PC-3 (cell line): ENCODE measurements around the gene PDE11A.

Experiments used
- EZH2 ChIP-seq: fragments of 300-600 bp; sonication (generic); IDR thresholded peaks from one replicate; pipeline ENCODE4 v1.6.1; 2017; ENCODE audit warnings: antibody characterized with exemption, mild to moderate bottlenecking, low read length; ENCODE audit not compliant: unreplicated experiment
- EZH2phosphoT487 ChIP-seq: fragments of 300-600 bp; sonication (generic); IDR thresholded peaks from 2 replicates; pipeline ENCODE4 v1.6.1; 2018; ENCODE audit warnings: mild to moderate bottlenecking, antibody characterized with exemption, low read length, borderline replicate concordance
- TF ChIP-seq, protein P1 (sequence below): fragments of 300-600 bp; sonication (generic); conservative IDR thresholded peaks from 2 replicates; pipeline ENCODE4 v1.5.1; 2017; ENCODE audit warnings: antibody characterized with exemption, low read depth, mild to moderate bottlenecking, low read length

GRCh38 chr2:178101321-178102079 is 28.9 kb upstream of the PDE11A start:
- TF ChIP-seq, protein P1, sequence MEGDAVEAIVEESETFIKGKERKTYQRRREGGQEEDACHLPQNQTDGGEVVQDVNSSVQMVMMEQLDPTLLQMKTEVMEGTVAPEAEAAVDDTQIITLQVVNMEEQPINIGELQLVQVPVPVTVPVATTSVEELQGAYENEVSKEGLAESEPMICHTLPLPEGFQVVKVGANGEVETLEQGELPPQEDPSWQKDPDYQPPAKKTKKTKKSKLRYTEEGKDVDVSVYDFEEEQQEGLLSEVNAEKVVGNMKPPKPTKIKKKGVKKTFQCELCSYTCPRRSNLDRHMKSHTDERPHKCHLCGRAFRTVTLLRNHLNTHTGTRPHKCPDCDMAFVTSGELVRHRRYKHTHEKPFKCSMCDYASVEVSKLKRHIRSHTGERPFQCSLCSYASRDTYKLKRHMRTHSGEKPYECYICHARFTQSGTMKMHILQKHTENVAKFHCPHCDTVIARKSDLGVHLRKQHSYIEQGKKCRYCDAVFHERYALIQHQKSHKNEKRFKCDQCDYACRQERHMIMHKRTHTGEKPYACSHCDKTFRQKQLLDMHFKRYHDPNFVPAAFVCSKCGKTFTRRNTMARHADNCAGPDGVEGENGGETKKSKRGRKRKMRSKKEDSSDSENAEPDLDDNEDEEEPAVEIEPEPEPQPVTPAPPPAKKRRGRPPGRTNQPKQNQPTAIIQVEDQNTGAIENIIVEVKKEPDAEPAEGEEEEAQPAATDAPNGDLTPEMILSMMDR, result no peak
- TF ChIP-seq EZH2phosphoT487 (no peak), EZH2 (no peak)
